WTC11 (cell line): Measurements from ENCODE around the gene FMNL2. TPM values are rescaled to one million over a fixed set of nuclear protein-coding genes. Genes with fewer than 3 reads are reported as not detected.

Source experiments
- ATAC-seq: fragments of 200-7000 bp; cut with Tn5 transposase; 2 replicates; pipeline ENCODE4 v1.10.0; 2021; ENCODE audit warnings: mild to moderate bottlenecking, moderate library complexity
- CTCF ChIA-PET: fragments of 300-600 bp; sonication (Branson Sonifier 250); formaldehyde crosslinking; loops from one replicate; lab custom pipeline; 2021; ENCODE audit warnings: antibody characterized with exemption; lab: Charles Lee
- POLR2A ChIA-PET: fragments of 350-600 bp; sonication (Branson Sonifier 250); formaldehyde crosslinking; loops from one replicate; lab custom pipeline; 2021; ENCODE audit warnings: antibody characterized with exemption; lab: Charles Lee
- DNase-seq: peaks from one replicate; pipeline ENCODE4 v3.0.0; 2021; ENCODE audit warnings: low spot score
- H3K27ac Mint-ChIP-seq: 2 replicates; pipeline ENCODE4 v1.8.0; 2021; ENCODE audit warnings: mixed read lengths
- H3K27me3 Mint-ChIP-seq: 2 replicates; pipeline ENCODE4 v1.8.0; 2021; ENCODE audit warnings: low read depth, mild to moderate bottlenecking, moderate library complexity, mixed read lengths
- H3K36me3 Mint-ChIP-seq: 2 replicates; pipeline ENCODE4 v1.8.0; 2021; ENCODE audit warnings: mixed read lengths
- H3K4me1 Mint-ChIP-seq: 2 replicates; pipeline ENCODE4 v1.8.0; 2022; ENCODE audit warnings: mixed read lengths
- H3K4me3 Mint-ChIP-seq: 2 replicates; pipeline ENCODE4 v1.8.0; 2021; ENCODE audit warnings: mild to moderate bottlenecking, moderate library complexity, mixed read lengths
- H3K9me3 Mint-ChIP-seq: 2 replicates; pipeline ENCODE4 v1.8.0; 2021; ENCODE audit warnings: mixed read lengths
- CBFB ChIP-seq: sonication (generic); formaldehyde crosslinking; IDR thresholded peaks from 2 replicates; pipeline ENCODE4 v1.8.1; 2022; ENCODE audit warnings: mild to moderate bottlenecking, low read depth, missing genetic modification reagents
- EMX1 ChIP-seq: fragments of 250-450 bp; sonication (Bioruptor Pico); IDR thresholded peaks from 2 replicates; pipeline ENCODE4 v1.8.0; 2021; ENCODE audit warnings: mild to moderate bottlenecking
- ESRRA ChIP-seq: sonication (generic); formaldehyde crosslinking; IDR thresholded peaks from 2 replicates; pipeline ENCODE4 v1.8.1; 2022; ENCODE audit warnings: mild to moderate bottlenecking, missing genetic modification reagents, borderline replicate concordance
- HMGA2 ChIP-seq: fragments of 250-450 bp; sonication (Bioruptor Pico); IDR thresholded peaks from 2 replicates; pipeline ENCODE4 v1.4.0; 2021; ENCODE audit warnings: mild to moderate bottlenecking, moderate library complexity
- JUN ChIP-seq: sonication (generic); formaldehyde crosslinking; IDR thresholded peaks from 2 replicates; pipeline ENCODE4 v1.8.0; 2023; ENCODE audit warnings: mild to moderate bottlenecking, missing genetic modification reagents
- NFATC4 ChIP-seq: fragments of 250-450 bp; sonication (Bioruptor Pico); IDR thresholded peaks from 2 replicates; pipeline ENCODE4 v1.9.0; 2021; ENCODE audit warnings: mild to moderate bottlenecking
- OVOL2 ChIP-seq: fragments of 250-450 bp; sonication (Bioruptor Pico); IDR thresholded peaks from 2 replicates; pipeline ENCODE4 v1.9.0; 2021; ENCODE audit warnings: mild to moderate bottlenecking, borderline replicate concordance
- RORB ChIP-seq: fragments of 250-450 bp; sonication (Bioruptor Pico); IDR thresholded peaks from 2 replicates; pipeline ENCODE4 v1.9.0; 2021; ENCODE audit warnings: mild to moderate bottlenecking
- ZBTB21 ChIP-seq: sonication (generic); formaldehyde crosslinking; IDR thresholded peaks from 2 replicates; pipeline ENCODE4 v1.8.1; 2023; ENCODE audit warnings: mild to moderate bottlenecking, missing genetic modification reagents, borderline replicate concordance
- ZNF121 ChIP-seq: sonication (generic); formaldehyde crosslinking; IDR thresholded peaks from 2 replicates; pipeline ENCODE4 v1.8.0; 2023; ENCODE audit warnings: missing genetic modification reagents
- ZNF138 ChIP-seq: sonication (generic); formaldehyde crosslinking; conservative IDR thresholded peaks from 2 replicates; pipeline ENCODE4 v1.8.1; 2022; ENCODE audit warnings: mild to moderate bottlenecking, moderate library complexity, missing genetic modification reagents
- ZNF396 ChIP-seq: fragments of 250-450 bp; sonication (Bioruptor Pico); IDR thresholded peaks from 2 replicates; pipeline ENCODE4 v1.8.0; 2021; ENCODE audit warnings: mild to moderate bottlenecking, moderate library complexity, borderline replicate concordance
- total RNA-seq: library from RNA; stranded (reverse); gene quantifications from 3 replicates; pipeline ENCODE4 v1.2.3, GENCODE V29; 2021
- TF ChIP-seq, protein P1 (sequence below): sonication (generic); formaldehyde crosslinking; IDR thresholded peaks from 2 replicates; pipeline ENCODE4 v1.8.1; 2023; ENCODE audit warnings: mild to moderate bottlenecking, missing genetic modification reagents, moderate library complexity
- TF ChIP-seq, protein P2 (sequence below): fragments of 200-600 bp; IDR thresholded peaks from 2 replicates; pipeline ENCODE4 v1.8.0; 2022; ENCODE audit warnings: antibody characterized with exemption
- TF ChIP-seq, protein P3 (sequence below): sonication (generic); formaldehyde crosslinking; IDR thresholded peaks from 2 replicates; pipeline ENCODE4 v1.8.1; 2022; ENCODE audit warnings: low read depth, missing genetic modification reagents, borderline replicate concordance
- TF ChIP-seq, protein P4 (sequence below): fragments of 250-450 bp; sonication (Bioruptor Pico); IDR thresholded peaks from 2 replicates; pipeline ENCODE4 v1.9.0; 2021; ENCODE audit warnings: mild to moderate bottlenecking
- TF ChIP-seq, protein P5 (sequence below): sonication (generic); formaldehyde crosslinking; IDR thresholded peaks from 2 replicates; pipeline ENCODE4 v1.8.1; 2022; ENCODE audit warnings: missing genetic modification reagents, borderline replicate concordance
- TF ChIP-seq, protein P6 (sequence below): fragments of 250-450 bp; sonication (Bioruptor Pico); IDR thresholded peaks from 2 replicates; pipeline ENCODE4 v1.9.0; 2021; ENCODE audit warnings: moderate library complexity, mild to moderate bottlenecking, inconsistent platforms, borderline replicate concordance
- TF ChIP-seq, protein P7 (sequence below): sonication (generic); formaldehyde crosslinking; IDR thresholded peaks from 2 replicates; pipeline ENCODE4 v1.8.0; 2023; ENCODE audit warnings: mild to moderate bottlenecking, missing genetic modification reagents
- TF ChIP-seq, protein P8 (sequence below): fragments of 250-450 bp; sonication (Bioruptor Pico); conservative IDR thresholded peaks from 2 replicates; pipeline ENCODE4 v1.9.0; 2021; ENCODE audit warnings: mild to moderate bottlenecking
- TF ChIP-seq, protein P9 (sequence below): fragments of 250-450 bp; sonication (Bioruptor Pico); IDR thresholded peaks from 2 replicates; pipeline ENCODE4 v1.8.0; 2021; ENCODE audit warnings: mild to moderate bottlenecking

The FMNL2 gene
- total RNA-seq, 1 experiment from 2014 or later, result 43.0 TPM

DNA sequence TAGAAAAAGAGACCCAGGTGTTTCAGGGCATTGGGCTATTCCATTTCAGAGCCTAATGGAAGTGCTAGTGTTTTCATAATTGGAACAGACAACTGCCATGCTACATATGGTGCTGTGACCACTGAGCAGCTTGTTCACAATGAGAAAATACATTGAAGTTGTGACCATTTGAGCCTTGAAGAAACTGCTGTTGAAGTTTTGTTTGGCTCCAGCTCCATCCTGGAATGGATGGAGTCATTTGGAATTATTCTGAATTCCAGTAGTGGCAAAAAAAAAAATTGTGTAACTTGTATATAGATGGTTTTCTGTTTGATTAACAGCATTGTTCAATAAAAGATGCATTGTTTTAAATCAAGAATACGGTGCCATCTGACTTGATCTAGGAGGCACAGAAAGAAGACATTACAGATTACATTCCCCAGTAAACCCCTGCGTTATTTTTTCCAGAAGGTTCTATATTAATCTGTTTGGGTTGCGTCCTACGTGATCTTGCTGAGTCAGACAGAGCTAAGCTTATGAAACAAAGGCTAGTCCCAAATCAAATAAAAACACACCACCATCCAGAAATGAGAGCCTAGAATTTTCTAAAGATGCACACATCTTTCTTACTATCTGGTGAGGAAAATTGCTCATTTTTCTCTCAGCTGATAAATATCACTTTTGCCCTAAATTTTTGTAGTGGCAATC, 19.2 kb downstream of the FMNL2 start:
- H3K4me1 Mint-ChIP-seq, result no peaks in the 10 kb centered on the region
- CTCF ChIA-PET, result interaction anchor here (1.3 kb wide), 1 partner anchor 12 kb away, joined by 4 read pairs; no protein-coding TSS in a partner anchor
- ATAC-seq (no peak), DNase-seq (no peak)
- POLR2A ChIA-PET, result interaction anchor here (0.7 kb wide), 1 partner anchor 113 kb away, joined by 3 read pairs; no protein-coding TSS in a partner anchor
- peaks cover 7% of the 10 kb centered on the region for H3K9me3 Mint-ChIP-seq
- H3K4me3 Mint-ChIP-seq, result no peak overlapping the region
- peaks cover 16% of the 10 kb centered on the region for H3K36me3 Mint-ChIP-seq
- TF ChIP-seq EMX1 (no peak), ZBTB21 (no peak)
- TF ChIP-seq, protein P1, sequence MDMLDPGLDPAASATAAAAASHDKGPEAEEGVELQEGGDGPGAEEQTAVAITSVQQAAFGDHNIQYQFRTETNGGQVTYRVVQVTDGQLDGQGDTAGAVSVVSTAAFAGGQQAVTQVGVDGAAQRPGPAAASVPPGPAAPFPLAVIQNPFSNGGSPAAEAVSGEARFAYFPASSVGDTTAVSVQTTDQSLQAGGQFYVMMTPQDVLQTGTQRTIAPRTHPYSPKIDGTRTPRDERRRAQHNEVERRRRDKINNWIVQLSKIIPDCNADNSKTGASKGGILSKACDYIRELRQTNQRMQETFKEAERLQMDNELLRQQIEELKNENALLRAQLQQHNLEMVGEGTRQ (CRISPR knock-in tag), result no peak
- TF ChIP-seq, all 79 proteins: peak for 0
- Mint-ChIP-seq H3K27ac (no peak overlapping the region), H3K27me3 (no peaks in the 10 kb centered on the region; the same call in 1 of the 2 replicates)

DNA sequence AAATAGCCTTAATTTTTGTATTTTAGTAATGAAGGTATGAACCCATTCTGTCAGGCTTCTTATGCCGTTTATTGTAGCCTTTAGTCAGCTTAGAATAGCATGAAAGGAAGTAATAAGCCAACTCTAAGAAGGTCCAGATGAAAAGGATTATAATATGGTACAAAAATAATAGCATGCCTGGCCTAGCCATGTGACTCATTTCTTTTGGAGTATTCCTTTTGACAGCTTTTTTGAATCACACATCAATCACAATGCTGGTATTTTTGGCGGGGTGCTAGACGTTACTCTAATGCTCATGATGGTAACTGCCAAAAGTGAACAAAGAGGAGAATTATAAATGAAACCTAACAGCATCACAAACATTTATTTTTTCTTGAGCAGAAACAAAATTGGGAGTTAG, 19.9 kb downstream of the FMNL2 start:
- DNase-seq, result no peak
- peaks cover 16% of the 10 kb centered on the region for H3K36me3 Mint-ChIP-seq
- TF ChIP-seq HMGA2 (CRISPR knock-in tag), result no peak
- TF ChIP-seq, protein P2, sequence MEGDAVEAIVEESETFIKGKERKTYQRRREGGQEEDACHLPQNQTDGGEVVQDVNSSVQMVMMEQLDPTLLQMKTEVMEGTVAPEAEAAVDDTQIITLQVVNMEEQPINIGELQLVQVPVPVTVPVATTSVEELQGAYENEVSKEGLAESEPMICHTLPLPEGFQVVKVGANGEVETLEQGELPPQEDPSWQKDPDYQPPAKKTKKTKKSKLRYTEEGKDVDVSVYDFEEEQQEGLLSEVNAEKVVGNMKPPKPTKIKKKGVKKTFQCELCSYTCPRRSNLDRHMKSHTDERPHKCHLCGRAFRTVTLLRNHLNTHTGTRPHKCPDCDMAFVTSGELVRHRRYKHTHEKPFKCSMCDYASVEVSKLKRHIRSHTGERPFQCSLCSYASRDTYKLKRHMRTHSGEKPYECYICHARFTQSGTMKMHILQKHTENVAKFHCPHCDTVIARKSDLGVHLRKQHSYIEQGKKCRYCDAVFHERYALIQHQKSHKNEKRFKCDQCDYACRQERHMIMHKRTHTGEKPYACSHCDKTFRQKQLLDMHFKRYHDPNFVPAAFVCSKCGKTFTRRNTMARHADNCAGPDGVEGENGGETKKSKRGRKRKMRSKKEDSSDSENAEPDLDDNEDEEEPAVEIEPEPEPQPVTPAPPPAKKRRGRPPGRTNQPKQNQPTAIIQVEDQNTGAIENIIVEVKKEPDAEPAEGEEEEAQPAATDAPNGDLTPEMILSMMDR, result no peak
- TF ChIP-seq, protein P3, sequence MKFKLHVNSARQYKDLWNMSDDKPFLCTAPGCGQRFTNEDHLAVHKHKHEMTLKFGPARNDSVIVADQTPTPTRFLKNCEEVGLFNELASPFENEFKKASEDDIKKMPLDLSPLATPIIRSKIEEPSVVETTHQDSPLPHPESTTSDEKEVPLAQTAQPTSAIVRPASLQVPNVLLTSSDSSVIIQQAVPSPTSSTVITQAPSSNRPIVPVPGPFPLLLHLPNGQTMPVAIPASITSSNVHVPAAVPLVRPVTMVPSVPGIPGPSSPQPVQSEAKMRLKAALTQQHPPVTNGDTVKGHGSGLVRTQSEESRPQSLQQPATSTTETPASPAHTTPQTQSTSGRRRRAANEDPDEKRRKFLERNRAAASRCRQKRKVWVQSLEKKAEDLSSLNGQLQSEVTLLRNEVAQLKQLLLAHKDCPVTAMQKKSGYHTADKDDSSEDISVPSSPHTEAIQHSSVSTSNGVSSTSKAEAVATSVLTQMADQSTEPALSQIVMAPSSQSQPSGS (CRISPR knock-in tag), result no peak
- TF ChIP-seq, protein P4, sequence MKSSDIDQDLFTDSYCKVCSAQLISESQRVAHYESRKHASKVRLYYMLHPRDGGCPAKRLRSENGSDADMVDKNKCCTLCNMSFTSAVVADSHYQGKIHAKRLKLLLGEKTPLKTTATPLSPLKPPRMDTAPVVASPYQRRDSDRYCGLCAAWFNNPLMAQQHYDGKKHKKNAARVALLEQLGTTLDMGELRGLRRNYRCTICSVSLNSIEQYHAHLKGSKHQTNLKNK (CRISPR knock-in tag), result no peak
- no peak for TF ChIP-seq ZNF396 (CRISPR knock-in tag)
- no peak for TF ChIP-seq ZNF138 (CRISPR knock-in tag)
- TF ChIP-seq JUN (CRISPR knock-in tag), result no peak
- TF ChIP-seq, protein P5, sequence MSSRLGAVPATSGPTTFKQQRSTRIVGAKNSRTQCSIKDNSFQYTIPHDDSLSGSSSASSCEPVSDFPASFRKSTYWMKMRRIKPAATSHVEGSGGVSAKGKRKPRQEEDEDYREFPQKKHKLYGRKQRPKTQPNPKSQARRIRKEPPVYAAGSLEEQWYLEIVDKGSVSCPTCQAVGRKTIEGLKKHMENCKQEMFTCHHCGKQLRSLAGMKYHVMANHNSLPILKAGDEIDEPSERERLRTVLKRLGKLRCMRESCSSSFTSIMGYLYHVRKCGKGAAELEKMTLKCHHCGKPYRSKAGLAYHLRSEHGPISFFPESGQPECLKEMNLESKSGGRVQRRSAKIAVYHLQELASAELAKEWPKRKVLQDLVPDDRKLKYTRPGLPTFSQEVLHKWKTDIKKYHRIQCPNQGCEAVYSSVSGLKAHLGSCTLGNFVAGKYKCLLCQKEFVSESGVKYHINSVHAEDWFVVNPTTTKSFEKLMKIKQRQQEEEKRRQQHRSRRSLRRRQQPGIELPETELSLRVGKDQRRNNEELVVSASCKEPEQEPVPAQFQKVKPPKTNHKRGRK (CRISPR knock-in tag), result no peak
- no peak for TF ChIP-seq OVOL2 (CRISPR knock-in tag)
- TF ChIP-seq, protein P6, sequence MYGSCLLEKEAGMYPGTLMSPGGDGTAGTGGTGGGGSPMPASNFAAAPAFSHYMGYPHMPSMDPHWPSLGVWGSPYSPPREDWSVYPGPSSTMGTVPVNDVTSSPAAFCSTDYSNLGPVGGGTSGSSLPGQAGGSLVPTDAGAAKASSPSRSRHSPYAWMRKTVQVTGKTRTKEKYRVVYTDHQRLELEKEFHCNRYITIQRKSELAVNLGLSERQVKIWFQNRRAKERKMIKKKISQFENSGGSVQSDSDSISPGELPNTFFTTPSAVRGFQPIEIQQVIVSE (CRISPR knock-in tag), result no peak
- TF ChIP-seq NFATC4 (CRISPR knock-in tag), result no peak
- no peak for TF ChIP-seq CBFB (CRISPR knock-in tag)
- TF ChIP-seq, protein P7, sequence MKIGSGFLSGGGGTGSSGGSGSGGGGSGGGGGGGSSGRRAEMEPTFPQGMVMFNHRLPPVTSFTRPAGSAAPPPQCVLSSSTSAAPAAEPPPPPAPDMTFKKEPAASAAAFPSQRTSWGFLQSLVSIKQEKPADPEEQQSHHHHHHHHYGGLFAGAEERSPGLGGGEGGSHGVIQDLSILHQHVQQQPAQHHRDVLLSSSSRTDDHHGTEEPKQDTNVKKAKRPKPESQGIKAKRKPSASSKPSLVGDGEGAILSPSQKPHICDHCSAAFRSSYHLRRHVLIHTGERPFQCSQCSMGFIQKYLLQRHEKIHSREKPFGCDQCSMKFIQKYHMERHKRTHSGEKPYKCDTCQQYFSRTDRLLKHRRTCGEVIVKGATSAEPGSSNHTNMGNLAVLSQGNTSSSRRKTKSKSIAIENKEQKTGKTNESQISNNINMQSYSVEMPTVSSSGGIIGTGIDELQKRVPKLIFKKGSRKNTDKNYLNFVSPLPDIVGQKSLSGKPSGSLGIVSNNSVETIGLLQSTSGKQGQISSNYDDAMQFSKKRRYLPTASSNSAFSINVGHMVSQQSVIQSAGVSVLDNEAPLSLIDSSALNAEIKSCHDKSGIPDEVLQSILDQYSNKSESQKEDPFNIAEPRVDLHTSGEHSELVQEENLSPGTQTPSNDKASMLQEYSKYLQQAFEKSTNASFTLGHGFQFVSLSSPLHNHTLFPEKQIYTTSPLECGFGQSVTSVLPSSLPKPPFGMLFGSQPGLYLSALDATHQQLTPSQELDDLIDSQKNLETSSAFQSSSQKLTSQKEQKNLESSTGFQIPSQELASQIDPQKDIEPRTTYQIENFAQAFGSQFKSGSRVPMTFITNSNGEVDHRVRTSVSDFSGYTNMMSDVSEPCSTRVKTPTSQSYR, result no peak
- no peak for TF ChIP-seq ZNF121 (CRISPR knock-in tag)
- TF ChIP-seq, protein P8, sequence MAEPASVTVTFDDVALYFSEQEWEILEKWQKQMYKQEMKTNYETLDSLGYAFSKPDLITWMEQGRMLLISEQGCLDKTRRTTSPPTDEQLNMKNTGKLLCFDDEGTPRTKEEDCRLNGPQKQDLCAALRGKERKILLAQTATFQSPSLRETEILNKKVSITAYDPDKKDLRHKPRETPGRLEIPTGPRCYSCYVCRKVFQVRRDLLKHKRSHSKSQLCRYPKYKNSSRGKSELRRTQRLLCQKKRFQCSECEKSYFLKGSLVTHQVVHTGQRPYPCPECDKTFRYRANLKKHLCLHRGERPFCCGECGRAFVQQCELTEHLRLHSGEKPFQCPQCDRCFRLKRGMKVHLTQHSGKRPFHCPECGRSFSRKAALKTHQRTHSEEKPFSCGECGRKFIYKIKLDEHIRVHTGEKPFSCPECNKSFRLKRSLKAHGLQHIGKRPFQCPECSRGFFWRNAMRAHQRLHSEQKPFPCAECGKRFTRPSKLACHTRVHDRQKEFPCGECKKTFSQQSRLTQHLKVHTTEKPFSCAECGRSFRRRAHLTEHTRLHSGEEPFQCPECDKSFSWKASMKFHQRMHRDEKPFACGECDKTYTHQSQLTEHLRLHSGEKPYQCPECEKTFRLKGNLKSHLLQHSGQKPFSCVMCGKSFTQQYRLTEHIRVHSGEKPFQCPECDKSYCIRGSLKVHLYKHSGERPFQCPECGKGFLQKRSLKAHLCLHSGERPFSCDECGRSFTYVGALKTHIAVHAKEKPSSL, result no peak
- no peak for TF ChIP-seq ESRRA
- TF ChIP-seq, protein P9, sequence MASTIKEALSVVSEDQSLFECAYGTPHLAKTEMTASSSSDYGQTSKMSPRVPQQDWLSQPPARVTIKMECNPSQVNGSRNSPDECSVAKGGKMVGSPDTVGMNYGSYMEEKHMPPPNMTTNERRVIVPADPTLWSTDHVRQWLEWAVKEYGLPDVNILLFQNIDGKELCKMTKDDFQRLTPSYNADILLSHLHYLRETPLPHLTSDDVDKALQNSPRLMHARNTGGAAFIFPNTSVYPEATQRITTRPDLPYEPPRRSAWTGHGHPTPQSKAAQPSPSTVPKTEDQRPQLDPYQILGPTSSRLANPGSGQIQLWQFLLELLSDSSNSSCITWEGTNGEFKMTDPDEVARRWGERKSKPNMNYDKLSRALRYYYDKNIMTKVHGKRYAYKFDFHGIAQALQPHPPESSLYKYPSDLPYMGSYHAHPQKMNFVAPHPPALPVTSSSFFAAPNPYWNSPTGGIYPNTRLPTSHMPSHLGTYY, result no peak
- TF ChIP-seq RORB (CRISPR knock-in tag), result no peak
- ATAC-seq, result no peak
- 0 out of 2 replicates have a peak, but pooled peaks cover 3% of the 10 kb centered on the region for H3K4me1 Mint-ChIP-seq
- POLR2A ChIA-PET, result interaction anchor here (0.7 kb wide), 1 partner anchor 112 kb away, joined by 3 read pairs; no protein-coding TSS in a partner anchor
- no peaks in the 10 kb centered on the region for H3K27me3 Mint-ChIP-seq
- CTCF ChIA-PET, result interaction anchor here (1.3 kb wide), 1 partner anchor 13 kb away, joined by 4 read pairs; no protein-coding TSS in a partner anchor
- peaks cover 7% of the 10 kb centered on the region for H3K9me3 Mint-ChIP-seq
- H3K4me3 Mint-ChIP-seq, result no peak overlapping the region
- no peak overlapping the region for H3K27ac Mint-ChIP-seq
